Neuronal stem cell (in vitro differentiated cells): ENCODE measurements around the gene ABLIM2.

ENCODE experiments used
- DNase-seq: peaks from one replicate; pipeline ENCODE4 v3.0.0-alpha.2; 2013; ENCODE audit warnings: low spot score
- H2AFZ ChIP-seq: one replicate; pipeline ENCODE4 v1.6.1; 2013; ENCODE audit warnings: mild to moderate bottlenecking, low read length, inconsistent platforms
- H2AK5ac ChIP-seq: 2 replicates; pipeline ENCODE4 v1.6.1; 2013; ENCODE audit warnings: low read depth, mild to moderate bottlenecking, inconsistent platforms, low read length, moderate library complexity, mixed read lengths
- H2BK120ac ChIP-seq: 2 replicates; pipeline ENCODE4 v1.6.1; 2013; ENCODE audit warnings: low read depth, mild to moderate bottlenecking, inconsistent platforms, low read length, moderate library complexity, mixed read lengths
- H2BK12ac ChIP-seq: one replicate; pipeline ENCODE4 v1.6.1; 2013; ENCODE audit warnings: low read length, inconsistent platforms
- H2BK15ac ChIP-seq: 2 replicates; pipeline ENCODE4 v1.6.1; 2013; ENCODE audit warnings: mild to moderate bottlenecking, low read length, inconsistent platforms, mixed read lengths
- H2BK5ac ChIP-seq: one replicate; pipeline ENCODE4 v1.6.1; 2013; ENCODE audit warnings: inconsistent platforms, mild to moderate bottlenecking, low read length, moderate library complexity
- H3K14ac ChIP-seq: one replicate; pipeline ENCODE4 v1.6.1; 2013; ENCODE audit warnings: low read length, inconsistent platforms
- H3K18ac ChIP-seq: 2 replicates; pipeline ENCODE4 v1.6.1; 2013; ENCODE audit warnings: low read length, inconsistent platforms
- H3K23ac ChIP-seq: 2 replicates; pipeline ENCODE4 v1.6.1; 2013; ENCODE audit warnings: low read depth, mild to moderate bottlenecking, mixed read lengths, low read length, inconsistent platforms; ENCODE audit not compliant: poor library complexity
- H3K27ac ChIP-seq: replicated peaks from 3 replicates; pipeline ENCODE4 v1.5.1; 2013; ENCODE audit warnings: low read length, inconsistent platforms
- H3K27me3 ChIP-seq, 3 experiments: 2 replicates each; pipeline ENCODE4 v1.6.1; 2013; ENCODE audit warnings: low read length in 3 of 3, mild to moderate bottlenecking in 2 of 3, inconsistent platforms in 1 of 3, low read depth in 1 of 3, mixed read lengths in 1 of 3, moderate library complexity in 1 of 3; ENCODE audit not compliant: control insufficient read depth in 3 of 3, insufficient read depth in 3 of 3
- H3K36me3 ChIP-seq, 2 donors: replicated peaks in 1 of 2; 2 replicates each; pipeline ENCODE4 v1.6.1; 2013; ENCODE audit warnings: low read length in 2 of 2; ENCODE audit not compliant: control insufficient read depth in 2 of 2, insufficient read depth in 2 of 2
- H3K4ac ChIP-seq: 2 replicates; pipeline ENCODE4 v1.6.1; 2013; ENCODE audit warnings: inconsistent platforms, mild to moderate bottlenecking, low read length, moderate library complexity
- H3K4me1 ChIP-seq, 2 donors: 1 replicate in 1 of 2; 2 replicates in 1 of 2; pipeline ENCODE4 v1.6.1; 2013; ENCODE audit warnings: low read length in 2 of 2, low read depth in 1 of 2; ENCODE audit not compliant: control insufficient read depth in 2 of 2, insufficient read depth in 1 of 2
- H3K4me2 ChIP-seq: one replicate; pipeline ENCODE4 v1.6.1; 2013; ENCODE audit warnings: mild to moderate bottlenecking, low read length, inconsistent platforms; ENCODE audit not compliant: insufficient read depth, poor library complexity, severe bottlenecking
- H3K4me3 ChIP-seq, 2 donors: 2 replicates each; pipeline ENCODE4 v1.5.1; 2013; ENCODE audit warnings: low read length in 2 of 2, mild to moderate bottlenecking in 2 of 2, inconsistent platforms in 1 of 2, moderate library complexity in 1 of 2
- H3K79me1 ChIP-seq: one replicate; pipeline ENCODE4 v1.6.1; 2013; ENCODE audit warnings: low read depth, mild to moderate bottlenecking, inconsistent platforms, low read length, moderate library complexity
- H3K9ac ChIP-seq: one replicate; pipeline ENCODE4 v1.6.1; 2013; ENCODE audit warnings: mild to moderate bottlenecking, low read depth, low read length, inconsistent platforms; ENCODE audit not compliant: poor library complexity
- H3K9me3 ChIP-seq, 2 donors: replicated peaks in 1 of 2; 2 replicates each; pipeline versions ENCODE3 to v1.6.1; 2013; ENCODE audit warnings: low read length in 2 of 2, mild to moderate bottlenecking in 2 of 2, inconsistent platforms in 1 of 2, low read depth in 1 of 2, mixed read lengths in 1 of 2, moderate library complexity in 1 of 2; ENCODE audit not compliant: control insufficient read depth in 2 of 2, insufficient read depth in 1 of 2
- H4K8ac ChIP-seq: one replicate; pipeline ENCODE4 v1.6.1; 2013; ENCODE audit warnings: low read depth, mild to moderate bottlenecking, inconsistent platforms, low read length, moderate library complexity
- H4K91ac ChIP-seq: one replicate; pipeline ENCODE4 v1.6.1; 2013; ENCODE audit warnings: low read length, low read depth, mild to moderate bottlenecking, inconsistent platforms; ENCODE audit not compliant: poor library complexity
- WGBS, 2 donors: extraction: QIAGEN DNeasy Blood & Tissue Kit; methylation state at CpG; one replicate each; pipeline ENCODE4 v1.1.7; 2013; ENCODE audit warnings: missing lambda C conversion rate in 2 of 2, mixed read lengths in 1 of 2; ENCODE audit not compliant: insufficient read length in 2 of 2, insufficient replicate concordance in 1 of 2; ENCODE audit errors: extremely low coverage in 2 of 2; 5-methylcytosine and 5-hydroxymethylcytosine counted together

Gene ABLIM2

GRCh38 chr4:7938609-7939376 is 219.8 kb downstream of the ABLIM2 start:
- H3K27me3 ChIP-seq: peaks cover 0 to 14% (median 0%) of the 10 kb centered on the region in 3 experiments
- peak overlapping the region; percentile 3 for H3K14ac ChIP-seq
- H3K79me1 ChIP-seq: no peaks in the 10 kb centered on the region
- no peak overlapping the region for H3K27ac ChIP-seq
- H3K9me3 ChIP-seq: no peaks in the 10 kb centered on the region
- peak overlapping the region; percentile 91 for H3K18ac ChIP-seq
- H2BK5ac ChIP-seq: peak overlapping the region; percentile 70
- no peaks in the 10 kb centered on the region for H3K36me3 ChIP-seq
- H2AFZ ChIP-seq: peak overlapping the region; percentile 98
- peaks cover 7% of the 10 kb centered on the region in 2 donors for H3K4me1 ChIP-seq
- H4K91ac ChIP-seq: no peak overlapping the region
- H2AK5ac ChIP-seq: peak overlapping the region; percentile 8
- DNase-seq: no peak
- H2BK120ac ChIP-seq: no peak overlapping the region
- no peak overlapping the region for H3K4ac ChIP-seq
- peak overlapping the region; percentile 24 for H4K8ac ChIP-seq
- peak overlapping the region; percentile 100 for H3K4me2 ChIP-seq
- peak overlapping the region; percentile 74 to 94 for H3K4me3 ChIP-seq
- H2BK15ac ChIP-seq: no peak overlapping the region
- no peak overlapping the region for H2BK12ac ChIP-seq
- WGBS, 2 donors: no CpG with 5 or more reads among the region's 75 CpGs
- H3K9ac ChIP-seq: peak overlapping the region; percentile 87
- peak overlapping the region; percentile 94 for H3K23ac ChIP-seq

- no peak overlapping the region for H3K27ac ChIP-seq
- H2BK12ac ChIP-seq: no peak overlapping the region
- no peak overlapping the region for H3K23ac ChIP-seq
- peaks cover 2% of the 10 kb centered on the region for H3K79me1 ChIP-seq
- no peak overlapping the region for H4K91ac ChIP-seq
- no peak overlapping the region for H2BK120ac ChIP-seq
- no peak overlapping the region for H3K9ac ChIP-seq
- peaks cover 7% of the 10 kb centered on the region in 2 donors for H3K4me1 ChIP-seq
- no peak overlapping the region for H2AK5ac ChIP-seq
- peaks cover 0 to 14% (median 0%) of the 10 kb centered on the region in 3 experiments for H3K27me3 ChIP-seq
- H2AFZ ChIP-seq: peak overlapping the region; percentile 98
- DNase-seq: no peak
- H2BK15ac ChIP-seq: no peak overlapping the region
- no peak overlapping the region for H3K4ac ChIP-seq
- no CpG with 5 or more reads among the region's 6 CpGs for WGBS, 2 donors
- no peak overlapping the region for H3K18ac ChIP-seq
- peak overlapping the region; percentile 74 to 94 for H3K4me3 ChIP-seq
- no peaks in the 10 kb centered on the region for H3K36me3 ChIP-seq
- H3K9me3 ChIP-seq: no peaks in the 10 kb centered on the region
- H3K4me2 ChIP-seq: peak overlapping the region; percentile 100
- no peak overlapping the region for H4K8ac ChIP-seq
- H2BK5ac ChIP-seq: no peak overlapping the region
- no peak overlapping the region for H3K14ac ChIP-seq
These were observed 220.4 kb downstream of the ABLIM2 start for GRCh38 chr4:7938266-7938608.

GRCh38 chr4:7937006-7937405 is 221.6 kb downstream of the ABLIM2 start:
- Histone ChIP-seq H2BK5ac (no peak overlapping the region), H4K91ac (no peak overlapping the region), H3K79me1 (peaks cover 2% of the 10 kb centered on the region), H3K23ac (no peak overlapping the region), H3K18ac (no peak overlapping the region), H3K4me2 (no peak overlapping the region), H3K14ac (no peak overlapping the region), H2AK5ac (no peak overlapping the region), H3K4ac (no peak overlapping the region), H2BK15ac (no peak overlapping the region), H3K9me3 (no peaks in the 10 kb centered on the region), H2AFZ (no peak overlapping the region), H3K27ac (no peak overlapping the region), H3K4me1 (peaks cover 7% of the 10 kb centered on the region in 2 donors), H4K8ac (no peak overlapping the region), H2BK12ac (no peak overlapping the region), H3K27me3 (peaks cover 0 to 10% (median 0%) of the 10 kb centered on the region in 3 experiments), H3K9ac (no peak overlapping the region), H3K4me3 (no peak overlapping the region), H3K36me3 (no peaks in the 10 kb centered on the region), H2BK120ac (no peak overlapping the region)
- no peak for DNase-seq
- WGBS, 2 donors: no CpG with 5 or more reads among the region's 2 CpGs

GRCh38 chr4:7933651-7934510 is 224.7 kb downstream of the ABLIM2 start:
- H3K27me3 ChIP-seq: no peaks in the 10 kb centered on the region
- H3K23ac ChIP-seq: no peak overlapping the region
- H3K79me1 ChIP-seq: peaks cover 3% of the 10 kb centered on the region
- no peak overlapping the region for H2BK12ac ChIP-seq
- H3K18ac ChIP-seq: no peak overlapping the region
- H2BK15ac ChIP-seq: no peak overlapping the region
- H2BK120ac ChIP-seq: no peak overlapping the region
- no peak overlapping the region for H4K8ac ChIP-seq
- H3K4me3 ChIP-seq: no peak overlapping the region
- no peak overlapping the region for H4K91ac ChIP-seq
- no peak overlapping the region for H3K4me2 ChIP-seq
- H3K4ac ChIP-seq: no peak overlapping the region
- no peak overlapping the region for H3K9ac ChIP-seq
- H2AFZ ChIP-seq: no peak overlapping the region
- H3K14ac ChIP-seq: no peak overlapping the region
- H2AK5ac ChIP-seq: no peak overlapping the region
- no peak for DNase-seq
- H2BK5ac ChIP-seq: no peak overlapping the region
- no peaks in the 10 kb centered on the region for H3K9me3 ChIP-seq
- H3K36me3 ChIP-seq: no peaks in the 10 kb centered on the region
- WGBS, 2 donors: no CpG with 5 or more reads among the region's 14 CpGs
- H3K27ac ChIP-seq: no peak overlapping the region
- H3K4me1 ChIP-seq: peaks cover 16 to 20% of the 10 kb centered on the region in 2 donors
